ENCODE measurements around the gene UBE2M.

Gene UBE2M

GRCh38 chr19:58516246-58516836 is 42.1 kb downstream of the UBE2M start:
- Histone ChIP-seq H3K9ac (ENCODE audit: insufficient read length, low read depth) (peak overlapping the region; percentile 54), H3K27me3 (ENCODE audit: insufficient read depth, insufficient read length) (no peaks in the 10 kb centered on the region), H3K4me3 (ENCODE audit: insufficient read length, low read depth) (no peak overlapping the region), H3K36me3 (ENCODE audit: insufficient read depth, insufficient read length, low read length) (peaks cover 17% of the 10 kb centered on the region), H3K9me3 (ENCODE audit: insufficient read depth, low read length) (no peaks in the 10 kb centered on the region), H3K4me1 (ENCODE audit: insufficient read depth, insufficient read length) (peaks cover 15% of the 10 kb centered on the region)
- DNase-seq (ENCODE audit: low read depth, low spot score) = no peak
- TF ChIP-seq SUZ12 (IDR thresholded peaks at IDR 0.05; ENCODE audit: extremely low read depth, insufficient read depth, insufficient read length) (no peak), YY1 (IDR thresholded peaks at IDR 0.05; ENCODE audit: insufficient read depth, insufficient read length) (no peak), ZNF274 (IDR thresholded peaks at IDR 0.05; ENCODE audit: low read depth, low read length) (no peak)

- H3K27me3 ChIP-seq (ENCODE audit: insufficient read depth, insufficient read length) = no peaks in the 10 kb centered on the region
- peaks cover 15% of the 10 kb centered on the region for H3K4me1 ChIP-seq (ENCODE audit: insufficient read depth, insufficient read length)
- no peak overlapping the region for H3K4me3 ChIP-seq (ENCODE audit: insufficient read length, low read depth)
- no peak for DNase-seq (ENCODE audit: low read depth, low spot score)
- H3K9ac ChIP-seq (ENCODE audit: insufficient read length, low read depth) = peak overlapping the region; percentile 64
- no peak for TF ChIP-seq SUZ12 (IDR thresholded peaks at IDR 0.05; ENCODE audit: extremely low read depth, insufficient read depth, insufficient read length)
- no peak for TF ChIP-seq ZNF274 (IDR thresholded peaks at IDR 0.05; ENCODE audit: low read depth, low read length)
- no peak for TF ChIP-seq YY1 (IDR thresholded peaks at IDR 0.05; ENCODE audit: insufficient read depth, insufficient read length)
- H3K9me3 ChIP-seq (ENCODE audit: insufficient read depth, low read length) = no peaks in the 10 kb centered on the region
- peaks cover 17% of the 10 kb centered on the region for H3K36me3 ChIP-seq (ENCODE audit: insufficient read depth, insufficient read length, low read length)
Measured at GRCh38 chr19:58515259-58515658, 43.2 kb downstream of the UBE2M start.

GRCh38 chr19:58514564-58515022 is 43.8 kb downstream of the UBE2M start:
- peak overlapping the region; percentile 95 for H3K9ac ChIP-seq (ENCODE audit: insufficient read length, low read depth)
- H3K36me3 ChIP-seq (ENCODE audit: insufficient read depth, insufficient read length, low read length) = peaks cover 17% of the 10 kb centered on the region
- peaks cover 15% of the 10 kb centered on the region for H3K4me1 ChIP-seq (ENCODE audit: insufficient read depth, insufficient read length)
- peak overlapping the region; percentile 65 for H3K4me3 ChIP-seq (ENCODE audit: insufficient read length, low read depth)
- no peaks in the 10 kb centered on the region for H3K9me3 ChIP-seq (ENCODE audit: insufficient read depth, low read length)
- DNase-seq (ENCODE audit: low read depth, low spot score) = no peak
- no peaks in the 10 kb centered on the region for H3K27me3 ChIP-seq (ENCODE audit: insufficient read depth, insufficient read length)
- no peak for TF ChIP-seq YY1 (IDR thresholded peaks at IDR 0.05; ENCODE audit: insufficient read depth, insufficient read length)
- TF ChIP-seq SUZ12 (IDR thresholded peaks at IDR 0.05; ENCODE audit: extremely low read depth, insufficient read depth, insufficient read length) = no peak
- no peak for TF ChIP-seq ZNF274 (IDR thresholded peaks at IDR 0.05; ENCODE audit: low read depth, low read length)

- peak; percentile 87 for DNase-seq (ENCODE audit: low read depth, low spot score)
- H3K27me3 ChIP-seq (ENCODE audit: insufficient read depth, insufficient read length) = no peaks in the 10 kb centered on the region
- TF ChIP-seq SUZ12 (IDR thresholded peaks at IDR 0.05; ENCODE audit: extremely low read depth, insufficient read depth, insufficient read length) = no peak
- no peak for TF ChIP-seq YY1 (IDR thresholded peaks at IDR 0.05; ENCODE audit: insufficient read depth, insufficient read length)
- TF ChIP-seq ZNF274 (IDR thresholded peaks at IDR 0.05; ENCODE audit: low read depth, low read length) = no peak
- peaks cover 15% of the 10 kb centered on the region for H3K4me1 ChIP-seq (ENCODE audit: insufficient read depth, insufficient read length)
- peak overlapping the region; percentile 95 for H3K9ac ChIP-seq (ENCODE audit: insufficient read length, low read depth)
- H3K36me3 ChIP-seq (ENCODE audit: insufficient read depth, insufficient read length, low read length) = peaks cover 17% of the 10 kb centered on the region
- H3K4me3 ChIP-seq (ENCODE audit: insufficient read length, low read depth) = peak overlapping the region; percentile 65
- H3K9me3 ChIP-seq (ENCODE audit: insufficient read depth, low read length) = no peaks in the 10 kb centered on the region
Measured at GRCh38 chr19:58513694-58514563, 44.5 kb downstream of the UBE2M start.

DNA sequence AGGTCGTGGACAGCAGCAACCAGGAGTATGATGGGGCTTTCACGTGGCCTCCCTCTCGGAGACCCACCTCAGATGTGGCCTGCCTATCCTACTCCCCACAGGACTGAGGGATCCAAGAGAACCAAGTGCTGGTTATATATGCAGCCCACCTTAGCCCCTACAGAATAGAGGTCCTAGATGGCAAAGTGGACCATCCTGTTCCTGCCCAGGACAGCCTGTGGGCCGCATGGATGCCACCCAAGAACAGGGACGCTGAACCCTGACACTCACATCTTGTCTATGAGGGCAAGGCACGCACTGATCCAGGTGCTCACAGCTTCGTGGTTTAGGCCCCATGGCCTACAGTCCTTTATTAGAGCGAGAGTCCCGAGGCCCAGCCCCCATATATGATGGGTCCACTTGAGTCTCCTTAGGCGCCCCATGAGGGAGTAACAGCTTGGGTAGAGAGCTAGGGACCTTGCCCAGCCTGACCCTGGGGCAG is 45.2 kb downstream of the UBE2M start:
- H3K4me3 ChIP-seq (ENCODE audit: insufficient read length, low read depth) = no peak overlapping the region
- H3K36me3 ChIP-seq (ENCODE audit: insufficient read depth, insufficient read length, low read length) = peaks cover 17% of the 10 kb centered on the region
- H3K27me3 ChIP-seq (ENCODE audit: insufficient read depth, insufficient read length) = no peaks in the 10 kb centered on the region
- peaks cover 15% of the 10 kb centered on the region for H3K4me1 ChIP-seq (ENCODE audit: insufficient read depth, insufficient read length)
- no peak for DNase-seq (ENCODE audit: low read depth, low spot score)
- TF ChIP-seq SUZ12 (IDR thresholded peaks at IDR 0.05; ENCODE audit: extremely low read depth, insufficient read depth, insufficient read length) (no peak), YY1 (IDR thresholded peaks at IDR 0.05; ENCODE audit: insufficient read depth, insufficient read length) (no peak), ZNF274 (IDR thresholded peaks at IDR 0.05; ENCODE audit: low read depth, low read length) (no peak)
- H3K9ac ChIP-seq (ENCODE audit: insufficient read length, low read depth) = peak overlapping the region; percentile 56
- H3K9me3 ChIP-seq (ENCODE audit: insufficient read depth, low read length) = no peaks in the 10 kb centered on the region

DNA sequence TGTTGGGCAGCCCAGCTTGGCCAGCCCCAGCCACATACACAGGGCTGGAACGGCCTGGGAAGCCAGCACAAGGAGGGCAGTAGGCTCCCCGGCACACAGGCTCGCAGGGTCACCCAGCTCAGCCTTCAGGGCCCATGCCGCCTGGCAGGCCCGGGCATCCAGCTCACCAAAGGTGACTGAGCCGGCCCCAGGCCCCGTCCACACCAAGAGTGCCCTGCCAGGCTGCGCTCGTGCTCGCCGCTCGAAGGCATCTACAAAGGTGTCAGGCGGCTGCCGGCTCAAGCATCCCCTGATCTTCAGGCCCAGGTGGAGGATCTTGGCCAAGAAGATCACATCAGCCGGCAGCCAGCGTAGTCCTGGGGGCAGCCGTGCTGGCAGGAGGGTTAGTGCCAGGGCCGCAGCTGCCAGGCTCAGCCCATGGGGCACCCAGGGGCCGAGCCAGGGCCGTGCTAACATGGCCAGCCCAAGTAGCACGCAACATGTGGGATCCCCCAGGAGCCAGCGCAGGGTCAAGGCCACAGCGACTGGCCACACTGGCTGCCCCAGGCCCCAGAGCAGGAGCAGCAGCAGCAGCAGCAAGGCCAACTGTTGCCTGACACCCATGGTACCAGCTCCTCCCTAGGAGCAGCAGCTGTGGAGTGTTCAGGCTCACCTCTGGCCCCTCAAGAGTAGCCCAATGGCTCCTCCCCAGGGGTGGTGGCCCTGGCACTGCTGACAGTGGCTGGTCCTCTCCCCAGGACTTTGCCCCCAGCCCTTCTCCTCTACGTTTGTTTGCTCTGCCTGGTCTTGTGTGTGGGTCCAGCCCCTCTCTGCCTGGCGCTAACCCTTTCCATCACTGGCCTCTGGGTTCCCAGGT is 46.8 kb downstream of the UBE2M start, which contains the start of gene SLC27A5:
SLC27A5 (minus strand) TSS at position 640 of the 856 bp plus-strand sequence; CDS start at position 603, 37 bp downstream.
- Histone ChIP-seq H3K27me3 (ENCODE audit: insufficient read depth, insufficient read length) (no peaks in the 10 kb centered on the region), H3K9me3 (ENCODE audit: insufficient read depth, low read length) (peaks cover 9% of the 10 kb centered on the region; the same call in 1 of the 2 replicates), H3K4me1 (ENCODE audit: insufficient read depth, insufficient read length) (peaks cover 4% of the 10 kb centered on the region), H3K9ac (ENCODE audit: insufficient read length, low read depth) (peak within 1 kb of the TSS; percentile 13), H3K4me3 (ENCODE audit: insufficient read length, low read depth) (no peak within 1 kb of the TSS), H3K36me3 (ENCODE audit: insufficient read depth, insufficient read length, low read length) (peaks cover 6% of the 10 kb centered on the region)
- no peak for DNase-seq (ENCODE audit: low read depth, low spot score)
- TF ChIP-seq ZNF274 (IDR thresholded peaks at IDR 0.05; ENCODE audit: low read depth, low read length) (no peak), YY1 (IDR thresholded peaks at IDR 0.05; ENCODE audit: insufficient read depth, insufficient read length) (no peak), SUZ12 (IDR thresholded peaks at IDR 0.05; ENCODE audit: extremely low read depth, insufficient read depth, insufficient read length) (no peak)

Measured in NT2/D1 (cell line).